Breast epithelium (tissue), 4 donors: Measurements from ENCODE around the gene PSME4. TPM values are rescaled to one million over a fixed set of nuclear protein-coding genes. Genes with fewer than 3 reads are reported as not detected.
"Not testable (repeated sequence)": the region's sequence is repeated elsewhere in the genome, so short reads cannot be mapped to it uniquely, and the experiment has no call there.

Experiments
- DNase-seq, 2 donors: peaks; one replicate each; pipeline ENCODE4 v3.0.0-alpha.2; 2019; ENCODE audit warnings: low spot score in 2 of 2
- H3K27ac ChIP-seq, 2 donors: fragments of 200-600 bp; sonication (generic) in 1 of 2; one replicate each; pipeline ENCODE4 v1.5.1; 2016 to 2019; ENCODE audit warnings: mild to moderate bottlenecking in 1 of 2
- H3K27me3 ChIP-seq, 2 donors: fragments of 200-600 bp; sonication (generic) in 1 of 2; one replicate each; pipeline versions ENCODE4 v1.5.1 to v1.6.0; 2017 to 2019; ENCODE audit warnings: control low read depth in 1 of 2, mild to moderate bottlenecking in 1 of 2
- H3K36me3 ChIP-seq: fragments of 200-600 bp; one replicate; pipeline ENCODE4 v1.5.1; 2019
- H3K4me1 ChIP-seq, 2 donors: fragments of 200-600 bp; sonication (generic); one replicate each; pipeline ENCODE4 v1.5.1; 2016 to 2019; ENCODE audit warnings: control low read depth in 1 of 2
- H3K4me3 ChIP-seq, 3 donors: fragments of 200-600 bp; sonication (generic); 1 replicate in 2 of 3; 2 replicates in 1 of 3; pipeline ENCODE4 v1.5.1; 2016 to 2019; ENCODE audit warnings: mild to moderate bottlenecking in 3 of 3, moderate library complexity in 2 of 3
- H3K9me3 ChIP-seq, 2 donors: fragments of 200-600 bp; sonication (generic) in 1 of 2; one replicate each; pipeline ENCODE4 v1.5.1; 2016 to 2019; ENCODE audit warnings: control low read depth in 1 of 2
- POLR2A ChIP-seq: fragments of 450-650 bp; IDR thresholded peaks from one replicate; pipeline ENCODE4 v1.6.1; 2016; ENCODE audit warnings: antibody characterized with exemption, mild to moderate bottlenecking, moderate library complexity
- POLR2AphosphoS5 ChIP-seq, 3 donors: sonication (generic); formaldehyde crosslinking; IDR thresholded peaks; one replicate each; pipeline ENCODE4 v1.6.1; 2017; ENCODE audit warnings: antibody characterized with exemption in 3 of 3
- intact Hi-C: fragments of 100-400 bp; cut with DNase I; formaldehyde crosslinking; loops from one replicate; pipeline ENCODE4 v1.15.1; 2023; ENCODE audit warnings: low total_unique reads
- total RNA-seq, 3 donors: library from RNA; depleted of rRNA; stranded (reverse); fragments of >200 nt; gene quantifications; one replicate each; pipeline ENCODE4 v1.1.0, GENCODE V29; 2016
- TF ChIP-seq, protein P1 (sequence below), 3 donors: fragments of 450-650 bp; IDR thresholded peaks; one replicate each; pipeline ENCODE4 v1.5.1; 2016 to 2017; ENCODE audit warnings: antibody characterized with exemption in 3 of 3, mild to moderate bottlenecking in 3 of 3, moderate library complexity in 3 of 3

Gene PSME4
- total RNA-seq, 3 donors from 2014 or later, result 45.3 to 176 (median 75.1) TPM

- no peak for TF ChIP-seq POLR2AphosphoS5 (IDR thresholded peaks at IDR 0.05)
- no peak for TF ChIP-seq POLR2A
- TF ChIP-seq, protein P1, sequence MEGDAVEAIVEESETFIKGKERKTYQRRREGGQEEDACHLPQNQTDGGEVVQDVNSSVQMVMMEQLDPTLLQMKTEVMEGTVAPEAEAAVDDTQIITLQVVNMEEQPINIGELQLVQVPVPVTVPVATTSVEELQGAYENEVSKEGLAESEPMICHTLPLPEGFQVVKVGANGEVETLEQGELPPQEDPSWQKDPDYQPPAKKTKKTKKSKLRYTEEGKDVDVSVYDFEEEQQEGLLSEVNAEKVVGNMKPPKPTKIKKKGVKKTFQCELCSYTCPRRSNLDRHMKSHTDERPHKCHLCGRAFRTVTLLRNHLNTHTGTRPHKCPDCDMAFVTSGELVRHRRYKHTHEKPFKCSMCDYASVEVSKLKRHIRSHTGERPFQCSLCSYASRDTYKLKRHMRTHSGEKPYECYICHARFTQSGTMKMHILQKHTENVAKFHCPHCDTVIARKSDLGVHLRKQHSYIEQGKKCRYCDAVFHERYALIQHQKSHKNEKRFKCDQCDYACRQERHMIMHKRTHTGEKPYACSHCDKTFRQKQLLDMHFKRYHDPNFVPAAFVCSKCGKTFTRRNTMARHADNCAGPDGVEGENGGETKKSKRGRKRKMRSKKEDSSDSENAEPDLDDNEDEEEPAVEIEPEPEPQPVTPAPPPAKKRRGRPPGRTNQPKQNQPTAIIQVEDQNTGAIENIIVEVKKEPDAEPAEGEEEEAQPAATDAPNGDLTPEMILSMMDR (IDR thresholded peaks at IDR 0.05), result no peak
- peak overlapping the region; percentile 85 for H3K27ac ChIP-seq
- peaks cover 5% of the 10 kb centered on the region in 2 donors for H3K4me1 ChIP-seq
- intact Hi-C loops, result no loop called here
- no peaks in the 10 kb centered on the region for H3K9me3 ChIP-seq
- H3K4me3 ChIP-seq, result no peak overlapping the region
- H3K27me3 ChIP-seq, result no peaks in the 10 kb centered on the region
- H3K36me3 ChIP-seq, result no peaks in the 10 kb centered on the region
- DNase-seq, result no peak
These were observed 142.5 kb downstream of the PSME4 start for GRCh38 chr2:53828331-53828730.

- TF ChIP-seq POLR2A (no peak), POLR2AphosphoS5 (IDR thresholded peaks at IDR 0.05) (no peak)
- TF ChIP-seq, protein P1 (IDR thresholded peaks at IDR 0.05), result no peak
- intact Hi-C loops, result no loop called here
- peak in 1 of 2 donors; percentile 48 for DNase-seq
- H3K27ac ChIP-seq, result peak overlapping the region; percentile 85
- H3K4me3 ChIP-seq, result no peak overlapping the region
- no peaks in the 10 kb centered on the region for H3K36me3 ChIP-seq
- no peaks in the 10 kb centered on the region for H3K9me3 ChIP-seq
- peaks cover 5% of the 10 kb centered on the region in 2 donors for H3K4me1 ChIP-seq
- no peaks in the 10 kb centered on the region for H3K27me3 ChIP-seq
These were observed 143.2 kb downstream of the PSME4 start for GRCh38 chr2:53827398-53828175.

DNA sequence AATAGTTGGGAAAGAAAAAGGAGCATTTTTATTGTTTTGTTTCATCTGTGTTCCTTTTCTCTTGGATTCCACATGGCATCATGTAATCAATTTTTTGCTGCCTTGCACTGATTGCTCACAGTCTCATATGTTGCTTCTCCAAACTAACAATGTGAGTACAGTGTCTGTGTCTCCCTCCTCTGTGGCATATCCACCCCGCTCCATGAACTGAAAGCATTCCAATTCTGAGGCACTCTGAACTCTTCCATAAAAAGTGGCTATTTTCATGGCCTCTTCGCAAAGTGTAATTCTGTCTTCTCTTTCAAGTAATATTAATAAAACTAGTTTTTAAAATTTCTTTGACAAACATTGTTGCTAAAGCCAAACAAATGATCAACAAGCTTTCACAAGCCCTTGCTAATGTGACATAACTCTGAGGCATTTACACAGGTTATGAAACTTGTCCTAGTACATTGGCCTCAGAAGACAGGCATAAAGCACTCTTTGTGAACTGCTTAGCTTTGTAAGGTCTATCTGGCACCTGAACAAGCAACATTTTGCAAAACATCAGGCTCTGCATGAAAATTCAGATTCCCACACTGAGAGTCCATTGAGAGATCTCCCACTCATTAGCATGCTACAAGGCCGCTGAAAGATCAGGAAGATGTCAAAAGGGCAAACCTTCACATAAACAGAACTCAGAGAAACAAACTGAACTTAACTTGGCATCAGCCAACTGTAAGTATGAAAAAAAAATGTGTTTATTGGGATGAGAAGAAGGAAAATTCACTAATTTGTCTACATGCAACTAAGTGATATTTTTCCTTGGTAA is 144.0 kb downstream of the PSME4 start:
- DNase-seq, result peak in 1 of 2 donors; percentile 62
- Histone ChIP-seq H3K27me3 (no peaks in the 10 kb centered on the region), H3K9me3 (no peaks in the 10 kb centered on the region), H3K4me3 (no peak overlapping the region), H3K4me1 (peaks cover 5% of the 10 kb centered on the region in 2 donors), H3K27ac (peak overlapping the region; percentile 85), H3K36me3 (no peaks in the 10 kb centered on the region)
- intact Hi-C loops, result no loop called here
- no peak for TF ChIP-seq POLR2A
- peak in 2 of 3 donors; percentile 71 to 80 for TF ChIP-seq POLR2AphosphoS5 (IDR thresholded peaks at IDR 0.05)
- TF ChIP-seq, protein P1 (IDR thresholded peaks at IDR 0.05), result no peak

DNA sequence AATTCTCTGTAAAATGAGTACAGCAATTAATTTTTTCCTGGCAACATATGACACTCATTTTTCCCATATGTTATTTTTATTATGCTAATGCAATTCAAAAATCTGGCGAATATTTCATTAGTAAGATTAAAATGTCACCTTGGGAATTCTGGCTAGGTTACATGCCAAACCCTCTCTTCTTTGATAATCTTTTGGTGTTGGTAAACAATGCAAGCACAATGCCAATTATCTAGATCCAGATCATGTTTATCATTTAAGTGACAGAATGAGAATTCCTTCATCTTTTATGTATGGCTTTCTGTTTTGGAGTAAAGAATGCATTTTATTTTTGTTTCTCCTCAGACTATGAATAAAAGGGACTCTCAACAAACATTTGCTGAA is 144.8 kb downstream of the PSME4 start:
- no peak for TF ChIP-seq POLR2AphosphoS5 (IDR thresholded peaks at IDR 0.05)
- TF ChIP-seq POLR2A, result no peak
- TF ChIP-seq, protein P1 (IDR thresholded peaks at IDR 0.05), result no peak
- intact Hi-C loops, result no loop called here
- H3K4me3 ChIP-seq, result no peak overlapping the region
- peaks cover 5% of the 10 kb centered on the region in 2 donors for H3K4me1 ChIP-seq
- no peaks in the 10 kb centered on the region for H3K36me3 ChIP-seq
- H3K9me3 ChIP-seq, result no peaks in the 10 kb centered on the region
- H3K27ac ChIP-seq, result peak overlapping the region; percentile 71 to 85
- H3K27me3 ChIP-seq, result no peaks in the 10 kb centered on the region
- DNase-seq, result no peak

DNA sequence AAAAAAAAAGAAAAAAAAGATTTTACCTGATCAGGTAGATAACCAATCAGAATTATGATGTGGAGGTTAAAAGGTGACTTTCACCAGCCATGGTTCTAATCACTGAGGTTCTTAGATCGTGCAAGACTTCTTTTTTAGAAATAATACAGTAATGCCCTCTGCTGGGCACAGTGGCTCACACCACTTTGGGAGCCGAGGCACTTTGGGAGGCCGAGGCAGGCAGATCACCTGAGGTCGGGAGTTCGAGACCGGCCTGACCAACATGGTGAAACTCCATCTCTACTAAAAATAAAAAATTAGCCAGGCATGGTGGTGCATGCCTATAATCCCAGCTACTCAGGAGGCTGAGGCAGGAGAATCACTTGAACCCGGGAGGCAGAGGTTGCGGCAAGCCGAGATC is 147.2 kb downstream of the PSME4 start:
- DNase-seq, H3K27me3 ChIP-seq, H3K9me3 ChIP-seq, H3K4me1 ChIP-seq, H3K4me3 ChIP-seq, H3K36me3 ChIP-seq, H3K27ac ChIP-seq, intact Hi-C loops: not testable (repeated sequence)
